Cardiac fibroblast (primary cell): ENCODE results near the gene GRIK2.
"Not testable (repeated sequence)": the region's sequence is repeated elsewhere in the genome, so short reads cannot be mapped to it uniquely, and the experiment has no call there.

ENCODE experiments used
- DNase-seq, 2 donors: peaks; one replicate each; pipeline versions ENCODE4 v3.0.0 to v3.0.0-alpha.2; 2010; ENCODE audit warnings: low read depth in 2 of 2
- H3K4me3 ChIP-seq, 2 donors: replicated peaks in 1 of 2; 1 replicate in 1 of 2; 2 replicates in 1 of 2; pipeline ENCODE4 v1.5.1; 2011; ENCODE audit warnings: low read depth in 2 of 2, low read length in 2 of 2, mild to moderate bottlenecking in 2 of 2, moderate library complexity in 1 of 2
- TF ChIP-seq, protein P1 (sequence below): IDR thresholded peaks from one replicate; pipeline ENCODE4 v1.5.1; 2011; ENCODE audit warnings: low read depth, mild to moderate bottlenecking, low read length, inconsistent platforms

The GRIK2 gene

GRCh38 chr6:101626269-101626668 lies 232.8 kb downstream of the GRIK2 start:
- no peak for DNase-seq
- TF ChIP-seq, protein P1, sequence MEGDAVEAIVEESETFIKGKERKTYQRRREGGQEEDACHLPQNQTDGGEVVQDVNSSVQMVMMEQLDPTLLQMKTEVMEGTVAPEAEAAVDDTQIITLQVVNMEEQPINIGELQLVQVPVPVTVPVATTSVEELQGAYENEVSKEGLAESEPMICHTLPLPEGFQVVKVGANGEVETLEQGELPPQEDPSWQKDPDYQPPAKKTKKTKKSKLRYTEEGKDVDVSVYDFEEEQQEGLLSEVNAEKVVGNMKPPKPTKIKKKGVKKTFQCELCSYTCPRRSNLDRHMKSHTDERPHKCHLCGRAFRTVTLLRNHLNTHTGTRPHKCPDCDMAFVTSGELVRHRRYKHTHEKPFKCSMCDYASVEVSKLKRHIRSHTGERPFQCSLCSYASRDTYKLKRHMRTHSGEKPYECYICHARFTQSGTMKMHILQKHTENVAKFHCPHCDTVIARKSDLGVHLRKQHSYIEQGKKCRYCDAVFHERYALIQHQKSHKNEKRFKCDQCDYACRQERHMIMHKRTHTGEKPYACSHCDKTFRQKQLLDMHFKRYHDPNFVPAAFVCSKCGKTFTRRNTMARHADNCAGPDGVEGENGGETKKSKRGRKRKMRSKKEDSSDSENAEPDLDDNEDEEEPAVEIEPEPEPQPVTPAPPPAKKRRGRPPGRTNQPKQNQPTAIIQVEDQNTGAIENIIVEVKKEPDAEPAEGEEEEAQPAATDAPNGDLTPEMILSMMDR, result no peak
- H3K4me3 ChIP-seq, result no peak overlapping the region

DNA sequence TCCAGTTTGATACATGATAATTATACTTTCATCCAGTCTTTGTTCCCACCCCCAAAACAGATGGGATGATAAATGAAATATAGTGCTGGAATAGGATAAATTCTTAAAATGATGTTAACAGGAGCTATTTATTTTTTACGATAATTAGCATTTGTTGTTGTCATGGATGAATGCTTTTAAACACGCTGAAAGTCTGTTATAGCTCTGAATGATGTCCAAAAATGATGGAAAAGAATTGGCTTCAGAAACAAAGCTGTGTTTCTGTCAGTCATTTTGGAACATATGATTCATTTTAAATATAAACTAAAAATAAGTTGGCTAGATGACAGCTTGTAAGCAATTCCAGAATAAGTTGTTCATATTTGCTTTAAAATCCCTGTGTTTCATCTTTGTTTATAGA lies 237.4 kb downstream of the GRIK2 start:
- no peak overlapping the region for H3K4me3 ChIP-seq
- DNase-seq, result no peak
- TF ChIP-seq, protein P1, result no peak

- TF ChIP-seq, protein P1, result no peak
- DNase-seq, result no peak
- no peak overlapping the region for H3K4me3 ChIP-seq
Observed at GRCh38 chr6:101633081-101633480, 239.6 kb downstream of the GRIK2 start.

DNA sequence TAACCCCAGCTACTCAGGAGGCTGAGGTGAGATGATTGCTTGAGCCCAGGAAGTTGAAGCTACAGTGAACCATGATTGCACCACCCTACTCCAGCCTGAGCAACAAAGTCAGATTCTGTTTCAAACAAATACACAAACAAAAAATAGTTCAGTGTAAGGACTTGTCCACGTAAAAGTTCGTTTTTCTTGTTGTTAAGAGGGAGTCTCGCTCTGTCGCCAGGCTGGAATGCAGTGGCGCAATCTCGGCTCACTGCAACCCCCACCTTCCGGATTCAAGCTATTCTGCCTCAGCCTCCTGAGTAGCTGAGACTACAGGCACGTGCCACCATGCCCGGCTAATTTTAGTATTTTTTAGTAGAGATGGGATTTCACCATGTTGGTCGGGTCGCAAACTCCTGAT lies 245.4 kb downstream of the GRIK2 start:
- peak; percentile 3 to 10 for DNase-seq

DNA sequence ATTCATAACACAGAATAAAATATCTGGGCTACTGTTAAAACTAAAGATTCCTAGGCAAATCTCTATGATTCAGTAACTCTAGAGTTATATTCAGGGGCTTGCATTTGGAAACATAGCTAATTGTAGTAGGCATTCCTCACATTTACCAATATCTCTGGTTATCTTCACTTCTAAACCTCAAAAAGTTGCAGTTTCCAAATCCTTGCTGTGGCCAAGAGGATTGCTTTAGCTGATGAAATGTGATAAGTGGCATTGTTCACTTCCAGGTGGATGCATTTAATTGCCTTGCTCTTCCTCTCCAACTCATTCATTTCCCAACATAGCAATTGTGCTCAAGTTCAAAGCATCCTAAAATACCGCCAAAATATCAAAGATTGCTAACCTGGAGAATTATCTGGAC lies 246.6 kb downstream of the GRIK2 start:
- peak in 1 of 2 donors; percentile 22 for DNase-seq
- TF ChIP-seq, protein P1, result no peak

More for the DNA sequence above, 245.4 kb downstream of the GRIK2 start:
- not testable (repeated sequence) for H3K4me3 ChIP-seq

GRCh38 chr6:101645770-101646169 lies 252.3 kb downstream of the GRIK2 start:
- no peak overlapping the region for H3K4me3 ChIP-seq
- no peak for DNase-seq
- TF ChIP-seq, protein P1, result no peak

More for the DNA sequence above, 246.6 kb downstream of the GRIK2 start:
- H3K4me3 ChIP-seq, result no peak overlapping the region

GRCh38 chr6:101650402-101651100 lies 257.0 kb downstream of the GRIK2 start:
- H3K4me3 ChIP-seq, result no peak overlapping the region
- DNase-seq, result no peak
- TF ChIP-seq, protein P1, result no peak
